SK-N-SH (cell line): ENCODE measurements around the gene ABHD8. TPM values are rescaled to one million over a fixed set of nuclear protein-coding genes. Genes with fewer than 3 reads are reported as not detected.

ENCODE experiments used
- CTCF ChIA-PET: fragments of 300-600, 350-600 bp; formaldehyde crosslinking; extraction: SDS; loops from one replicate; lab custom pipeline; 2021; lab: Yijun Ruan, JAX
- POLR2A ChIA-PET: fragments of 350-600 bp; sonication (Branson Sonifier 250); formaldehyde crosslinking; extraction: SDS; loops from one replicate; lab custom pipeline; 2020; ENCODE audit warnings: antibody characterized with exemption, inconsistent platforms; lab: Yijun Ruan, JAX
- DNase-seq: peaks from one replicate; pipeline ENCODE4 v3.0.0; 2012
- H2AFZ ChIP-seq: fragments of 200-600 bp; sonication (generic); 2 replicates; pipeline ENCODE4 v1.8.1; 2016; ENCODE audit warnings: antibody characterized with exemption, mild to moderate bottlenecking, low read depth
- H3F3A ChIP-seq: fragments of 200-600 bp; sonication (generic); replicated peaks from 2 replicates; pipeline ENCODE3; 2016; ENCODE audit warnings: antibody characterized with exemption, mild to moderate bottlenecking; ENCODE audit not compliant: insufficient read depth
- H3K27ac ChIP-seq, 2 experiments: fragments of 200-500 bp in 1 of 2; fragments of 200-600 bp in 1 of 2; sonication (Bioruptor generic) in 1 of 2; sonication (generic), shearing (Covaris generic) in 1 of 2; 2 replicates each; pipeline versions ENCODE4 v1.5.1 to v1.6.1; 2014 to 2016; ENCODE audit warnings: low read depth in 2 of 2, inconsistent platforms in 1 of 2, low read length in 1 of 2, mild to moderate bottlenecking in 1 of 2, mixed read lengths in 1 of 2
- H3K27me3 ChIP-seq: fragments of 200-600 bp; sonication (generic), shearing (Covaris generic); 2 replicates; pipeline ENCODE4 v1.6.1; 2016; ENCODE audit warnings: mixed run types; ENCODE audit not compliant: insufficient read depth
- H3K36me3 ChIP-seq, 2 experiments: fragments of 200-500 bp in 1 of 2; fragments of 200-600 bp in 1 of 2; sonication (Bioruptor generic) in 1 of 2; sonication (generic) in 1 of 2; replicated peaks in 1 of 2; 2 replicates each; pipeline versions ENCODE3 to v1.5.1; 2014 to 2016; ENCODE audit warnings: low read length in 1 of 2, mild to moderate bottlenecking in 1 of 2; ENCODE audit not compliant: insufficient read depth in 2 of 2, control insufficient read depth in 1 of 2
- H3K4me1 ChIP-seq, 2 experiments: fragments of 200-500 bp in 1 of 2; fragments of 200-600 bp in 1 of 2; sonication (Bioruptor generic) in 1 of 2; sonication (generic), shearing (Covaris generic) in 1 of 2; 2 replicates each; pipeline versions ENCODE4 v1.5.1 to v1.6.1; 2014 to 2016; ENCODE audit warnings: low read depth in 1 of 2, low read length in 1 of 2, mixed run types in 1 of 2; ENCODE audit not compliant: insufficient read depth in 2 of 2, control insufficient read depth in 1 of 2
- H3K4me2 ChIP-seq: fragments of 200-600 bp; sonication (generic), shearing (Covaris generic); 2 replicates; pipeline ENCODE4 v1.6.1; 2017; ENCODE audit warnings: mixed run types
- H3K4me3 ChIP-seq, 2 experiments: fragments of 200-500 bp in 1 of 2; fragments of 200-600 bp in 1 of 2; sonication (Bioruptor generic) in 1 of 2; sonication (generic), shearing (Covaris generic) in 1 of 2; 2 replicates each; pipeline versions ENCODE4 v1.5.1 to v1.8.1; 2014 to 2016; ENCODE audit warnings: low read depth in 2 of 2, inconsistent platforms in 1 of 2, low read length in 1 of 2, mild to moderate bottlenecking in 1 of 2, mixed read lengths in 1 of 2, moderate library complexity in 1 of 2
- H3K79me2 ChIP-seq: fragments of 200-600 bp; sonication (generic); 2 replicates; pipeline ENCODE4 v1.8.1; 2017; ENCODE audit warnings: mild to moderate bottlenecking; ENCODE audit not compliant: insufficient read depth
- H3K9ac ChIP-seq: fragments of 200-600 bp; sonication (generic); 2 replicates; pipeline ENCODE4 v1.6.1; 2017; ENCODE audit warnings: mixed run types
- H3K9me2 ChIP-seq: fragments of 200-600 bp; sonication (generic); 2 replicates; pipeline ENCODE4 v1.6.1; 2017; ENCODE audit warnings: mixed run types
- H3K9me3 ChIP-seq: fragments of 200-600 bp; sonication (generic); 2 replicates; pipeline ENCODE4 v1.6.1; 2017; ENCODE audit warnings: mixed run types, mild to moderate bottlenecking, moderate library complexity
- H4K20me1 ChIP-seq: fragments of 200-600 bp; sonication (generic); 2 replicates; pipeline ENCODE4 v1.6.1; 2017; ENCODE audit warnings: mild to moderate bottlenecking, mixed run types; ENCODE audit not compliant: insufficient read depth
- GATA2 ChIP-seq: sonication (generic); formaldehyde crosslinking; IDR thresholded peaks from 2 replicates; pipeline ENCODE4 v1.5.0; 2020; ENCODE audit warnings: mild to moderate bottlenecking, missing genetic modification reagents
- MXI1 ChIP-seq: IDR thresholded peaks from 2 replicates; pipeline ENCODE4 v1.6.1; 2012; ENCODE audit warnings: mild to moderate bottlenecking, low read depth, low read length, improper control_type of control experiment
- RXRA ChIP-seq: IDR thresholded peaks from 2 replicates; pipeline ENCODE4 v1.4.0; 2012; ENCODE audit warnings: low read depth, mild to moderate bottlenecking, borderline replicate concordance
- SIN3A ChIP-seq: IDR thresholded peaks from 2 replicates; pipeline ENCODE4 v1.6.1; 2012; ENCODE audit warnings: low read depth, mild to moderate bottlenecking, low read length, moderate library complexity, borderline replicate concordance
- TAF1 ChIP-seq: IDR thresholded peaks from 2 replicates; pipeline ENCODE4 v1.6.1; 2012; ENCODE audit warnings: low read depth, mild to moderate bottlenecking, low read length, moderate library complexity, borderline replicate concordance
- TCF12 ChIP-seq: IDR thresholded peaks from 2 replicates; pipeline ENCODE4 v1.4.0; 2012
- YY1 ChIP-seq: IDR thresholded peaks from 2 replicates; pipeline ENCODE4 v1.4.0; 2012; ENCODE audit warnings: low read depth, mild to moderate bottlenecking
- WGBS: methylation state at CpG from one replicate; pipeline ENCODE4 v1.1.6; 2017; ENCODE audit warnings: low lambda C conversion rate; 5-methylcytosine and 5-hydroxymethylcytosine counted together
- polyA plus RNA-seq, 3 experiments: library from polyadenylated mRNA; depleted of rRNA; stranded (reverse); fragments of >200 nt; gene quantifications; 2 replicates each; pipeline ENCODE4 v1.2.3, GENCODE V29; 2012
- TF ChIP-seq, protein P1 (sequence below): IDR thresholded peaks from 2 replicates; pipeline ENCODE4 v1.4.0; 2012; ENCODE audit warnings: low read depth, borderline replicate concordance
- TF ChIP-seq, protein P2 (sequence below): fragments of 150-350 bp; IDR thresholded peaks from 2 replicates; pipeline ENCODE4 v1.6.1; 2016; ENCODE audit warnings: mild to moderate bottlenecking, low read depth, low read length
- TF ChIP-seq, protein P3 (sequence below): IDR thresholded peaks from 2 replicates; pipeline ENCODE4 v1.4.0; 2012; ENCODE audit warnings: low read depth, borderline replicate concordance
- TF ChIP-seq, protein P4 (sequence below): IDR thresholded peaks from 2 replicates; pipeline ENCODE4; 2012
- TF ChIP-seq, protein P5 (sequence below): fragments of 150-350 bp; IDR thresholded peaks from 2 replicates; pipeline ENCODE4 v1.6.1; 2017; ENCODE audit warnings: antibody characterized with exemption, low read length, low read depth, borderline replicate concordance

Gene ABHD8
- polyA plus RNA-seq, 1 of the 3 experiments (the other 2 are of a cell fraction): 11.1 TPM

DNA sequence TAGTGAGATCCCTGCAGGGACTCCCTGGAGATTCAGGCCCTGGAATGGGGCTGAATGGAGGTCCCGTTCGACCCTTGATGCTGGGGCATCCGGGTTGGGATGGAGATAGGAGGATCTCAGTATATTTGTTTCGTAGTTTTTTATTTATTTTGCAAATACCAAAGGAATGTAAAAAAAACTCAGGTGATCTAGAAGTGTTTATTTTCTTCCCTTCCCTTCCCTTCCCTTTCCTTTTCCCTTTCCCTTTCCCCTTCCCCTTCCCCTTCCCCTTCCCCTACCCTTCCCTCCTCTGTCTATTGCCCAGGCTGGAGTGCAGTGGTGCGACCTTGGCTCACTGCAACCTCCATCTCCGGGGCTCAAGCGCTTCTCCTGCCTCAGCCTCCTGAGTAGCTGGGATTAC, 38.6 kb upstream of the ABHD8 start:
- POLR2A ChIA-PET: no interaction called here
- Histone ChIP-seq H3K9ac (no peak overlapping the region), H3K79me2 (peaks cover 8% of the 10 kb centered on the region; the same call in 1 of the 2 replicates), H3K4me1 (peaks cover 0 to 9% of the 10 kb centered on the region in 2 experiments; a peak in 1 of 4 replicates), H3K9me3 (no peaks in the 10 kb centered on the region), H3K27ac (no peak overlapping the region), H3K4me3 (no peak overlapping the region), H2AFZ (no peak overlapping the region), H3K36me3 (peaks cover 0 to 7% of the 10 kb centered on the region in 2 experiments), H3K4me2 (no peak overlapping the region), H3K27me3 (no peaks in the 10 kb centered on the region), H4K20me1 (no peaks in the 10 kb centered on the region), H3F3A (peaks cover 3% of the 10 kb centered on the region), H3K9me2 (no peaks in the 10 kb centered on the region)
- DNase-seq: no peak
- CTCF ChIA-PET: interaction anchor here (1.0 to 8.9 kb wide), 3 partner anchors 43 to 54 kb away, joined by 3 to 80 read pairs (median 69); no protein-coding TSS in a partner anchor
- 94% methylated on average over 7 of the region's 7 CpGs for WGBS
- TF ChIP-seq SIN3A (no peak), MXI1 (no peak), TCF12 (no peak), GATA2 (CRISPR knock-in tag) (no peak), RXRA (no peak), TAF1 (no peak), YY1 (no peak)
- TF ChIP-seq, protein P1, sequence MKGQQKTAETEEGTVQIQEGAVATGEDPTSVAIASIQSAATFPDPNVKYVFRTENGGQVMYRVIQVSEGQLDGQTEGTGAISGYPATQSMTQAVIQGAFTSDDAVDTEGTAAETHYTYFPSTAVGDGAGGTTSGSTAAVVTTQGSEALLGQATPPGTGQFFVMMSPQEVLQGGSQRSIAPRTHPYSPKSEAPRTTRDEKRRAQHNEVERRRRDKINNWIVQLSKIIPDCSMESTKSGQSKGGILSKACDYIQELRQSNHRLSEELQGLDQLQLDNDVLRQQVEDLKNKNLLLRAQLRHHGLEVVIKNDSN: no peak
- TF ChIP-seq, protein P2, sequence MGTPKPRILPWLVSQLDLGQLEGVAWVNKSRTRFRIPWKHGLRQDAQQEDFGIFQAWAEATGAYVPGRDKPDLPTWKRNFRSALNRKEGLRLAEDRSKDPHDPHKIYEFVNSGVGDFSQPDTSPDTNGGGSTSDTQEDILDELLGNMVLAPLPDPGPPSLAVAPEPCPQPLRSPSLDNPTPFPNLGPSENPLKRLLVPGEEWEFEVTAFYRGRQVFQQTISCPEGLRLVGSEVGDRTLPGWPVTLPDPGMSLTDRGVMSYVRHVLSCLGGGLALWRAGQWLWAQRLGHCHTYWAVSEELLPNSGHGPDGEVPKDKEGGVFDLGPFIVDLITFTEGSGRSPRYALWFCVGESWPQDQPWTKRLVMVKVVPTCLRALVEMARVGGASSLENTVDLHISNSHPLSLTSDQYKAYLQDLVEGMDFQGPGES: no peak
- TF ChIP-seq, protein P3, sequence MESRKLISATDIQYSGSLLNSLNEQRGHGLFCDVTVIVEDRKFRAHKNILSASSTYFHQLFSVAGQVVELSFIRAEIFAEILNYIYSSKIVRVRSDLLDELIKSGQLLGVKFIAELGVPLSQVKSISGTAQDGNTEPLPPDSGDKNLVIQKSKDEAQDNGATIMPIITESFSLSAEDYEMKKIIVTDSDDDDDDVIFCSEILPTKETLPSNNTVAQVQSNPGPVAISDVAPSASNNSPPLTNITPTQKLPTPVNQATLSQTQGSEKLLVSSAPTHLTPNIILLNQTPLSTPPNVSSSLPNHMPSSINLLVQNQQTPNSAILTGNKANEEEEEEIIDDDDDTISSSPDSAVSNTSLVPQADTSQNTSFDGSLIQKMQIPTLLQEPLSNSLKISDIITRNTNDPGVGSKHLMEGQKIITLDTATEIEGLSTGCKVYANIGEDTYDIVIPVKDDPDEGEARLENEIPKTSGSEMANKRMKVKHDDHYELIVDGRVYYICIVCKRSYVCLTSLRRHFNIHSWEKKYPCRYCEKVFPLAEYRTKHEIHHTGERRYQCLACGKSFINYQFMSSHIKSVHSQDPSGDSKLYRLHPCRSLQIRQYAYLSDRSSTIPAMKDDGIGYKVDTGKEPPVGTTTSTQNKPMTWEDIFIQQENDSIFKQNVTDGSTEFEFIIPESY: no peak
- TF ChIP-seq, protein P4, sequence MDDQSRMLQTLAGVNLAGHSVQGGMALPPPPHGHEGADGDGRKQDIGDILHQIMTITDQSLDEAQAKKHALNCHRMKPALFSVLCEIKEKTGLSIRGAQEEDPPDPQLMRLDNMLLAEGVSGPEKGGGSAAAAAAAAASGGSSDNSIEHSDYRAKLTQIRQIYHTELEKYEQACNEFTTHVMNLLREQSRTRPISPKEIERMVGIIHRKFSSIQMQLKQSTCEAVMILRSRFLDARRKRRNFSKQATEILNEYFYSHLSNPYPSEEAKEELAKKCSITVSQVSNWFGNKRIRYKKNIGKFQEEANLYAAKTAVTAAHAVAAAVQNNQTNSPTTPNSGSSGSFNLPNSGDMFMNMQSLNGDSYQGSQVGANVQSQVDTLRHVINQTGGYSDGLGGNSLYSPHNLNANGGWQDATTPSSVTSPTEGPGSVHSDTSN: no peak
- TF ChIP-seq, protein P5, sequence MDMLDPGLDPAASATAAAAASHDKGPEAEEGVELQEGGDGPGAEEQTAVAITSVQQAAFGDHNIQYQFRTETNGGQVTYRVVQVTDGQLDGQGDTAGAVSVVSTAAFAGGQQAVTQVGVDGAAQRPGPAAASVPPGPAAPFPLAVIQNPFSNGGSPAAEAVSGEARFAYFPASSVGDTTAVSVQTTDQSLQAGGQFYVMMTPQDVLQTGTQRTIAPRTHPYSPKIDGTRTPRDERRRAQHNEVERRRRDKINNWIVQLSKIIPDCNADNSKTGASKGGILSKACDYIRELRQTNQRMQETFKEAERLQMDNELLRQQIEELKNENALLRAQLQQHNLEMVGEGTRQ: no peak
